Endothelial cell of umbilical vein (primary cell): ENCODE data around the gene MREG. TPM values are rescaled to one million over a fixed set of nuclear protein-coding genes. Genes with fewer than 3 reads are reported as not detected.
"Not testable (repeated sequence)": the region's sequence is repeated elsewhere in the genome, so short reads cannot be mapped to it uniquely, and the experiment has no call there.

Experiments
- BruUV-seq: library from RNA; stranded (reverse); fragments of 400-500 nt; replicated peaks from 2 replicates; lab custom pipeline; 2021; lab: Mats Ljungman, UMichigan
- CTCF ChIA-PET: fragments of 300-600, 350-600 bp; sonication (Branson Sonifier 250); formaldehyde crosslinking; loops from one replicate; lab custom pipeline; 2021; ENCODE audit warnings: antibody characterized with exemption, inconsistent platforms; lab: Charles Lee
- POLR2A ChIA-PET: fragments of 300-600, 350-600 bp; sonication (Branson Sonifier 250); formaldehyde crosslinking; loops from one replicate; lab custom pipeline; 2021; ENCODE audit warnings: antibody characterized with exemption, inconsistent platforms; lab: Charles Lee
- DNase-seq: peaks from one replicate; pipeline ENCODE4 v3.0.0-alpha.2; 2011; ENCODE audit warnings: low read depth, low spot score
- FAIRE-seq: peaks from 2 replicates; lab custom pipeline; 2011; peaks lifted over from hg19 to GRCh38; lab: Jason Lieb, UNC
- H2AFZ ChIP-seq: 2 replicates; pipeline ENCODE4 v1.6.0; 2012; ENCODE audit warnings: low read depth, low read length, control low read depth, inconsistent platforms
- H3K27ac ChIP-seq: 2 replicates; pipeline ENCODE4 v1.5.1; 2011; ENCODE audit warnings: low read depth, mild to moderate bottlenecking, control low read depth, low read length, moderate library complexity; ENCODE audit not compliant: insufficient read depth
- H3K27me3 ChIP-seq, 2 experiments: 2 replicates each; pipeline versions ENCODE4 v1.6.0 to v1.6.1; 2011; ENCODE audit warnings: low read length in 2 of 2, mixed read lengths in 1 of 2; ENCODE audit not compliant: control insufficient read depth in 2 of 2, insufficient read depth in 2 of 2
- H3K36me3 ChIP-seq, 2 experiments: 2 replicates in 1 of 2; 3 replicates in 1 of 2; pipeline ENCODE4 v1.5.1; 2011; ENCODE audit warnings: low read length in 2 of 2, mild to moderate bottlenecking in 1 of 2, moderate library complexity in 1 of 2; ENCODE audit not compliant: control insufficient read depth in 2 of 2, insufficient read depth in 2 of 2; ENCODE audit errors: extremely low read depth in 1 of 2
- H3K4me1 ChIP-seq: 3 replicates; pipeline ENCODE4 v1.5.1; 2011; ENCODE audit warnings: mild to moderate bottlenecking, low read length; ENCODE audit not compliant: control insufficient read depth, insufficient read depth; ENCODE audit errors: extremely low read depth
- H3K4me2 ChIP-seq: 2 replicates; pipeline ENCODE4 v1.6.1; 2011; ENCODE audit warnings: low read length, control low read depth, mixed read lengths; ENCODE audit not compliant: insufficient read depth
- H3K4me3 ChIP-seq, 3 experiments: fragments of 200-600 bp in 1 of 3; sonication (generic), shearing (Covaris generic) in 1 of 3; replicated peaks in 1 of 3; 2 replicates each; pipeline ENCODE4 v1.5.1; 2011 to 2016; ENCODE audit warnings: control low read depth in 3 of 3, low read length in 3 of 3, mild to moderate bottlenecking in 2 of 3, inconsistent platforms in 1 of 3, low read depth in 1 of 3, moderate library complexity in 1 of 3; ENCODE audit not compliant: insufficient read depth in 1 of 3
- H3K79me2 ChIP-seq: 2 replicates; pipeline ENCODE4 v1.6.0; 2012; ENCODE audit warnings: low read length, inconsistent platforms; ENCODE audit not compliant: control insufficient read depth, insufficient read depth
- H3K9ac ChIP-seq: replicated peaks from 2 replicates; pipeline ENCODE3; 2011; ENCODE audit warnings: low read length, control low read depth; ENCODE audit not compliant: insufficient read depth; ENCODE audit errors: extremely low read depth
- H3K9me1 ChIP-seq: replicated peaks from 3 replicates; pipeline ENCODE4 v1.6.0; 2011; ENCODE audit warnings: mild to moderate bottlenecking, low read length; ENCODE audit not compliant: control insufficient read depth, insufficient read depth; ENCODE audit errors: extremely low read depth
- H3K9me3 ChIP-seq: replicated peaks from 2 replicates; pipeline ENCODE4 v1.5.1; 2012; ENCODE audit warnings: low read length, inconsistent platforms; ENCODE audit not compliant: control insufficient read depth, insufficient read depth
- H4K20me1 ChIP-seq: replicated peaks from 2 replicates; pipeline ENCODE3; 2011; ENCODE audit warnings: mild to moderate bottlenecking, low read length; ENCODE audit not compliant: control insufficient read depth, insufficient read depth; ENCODE audit errors: extremely low read depth
- EZH2 ChIP-seq: IDR thresholded peaks from 2 replicates; pipeline ENCODE4 v1.6.1; 2012; ENCODE audit warnings: borderline replicate concordance, low read depth, mild to moderate bottlenecking, moderate library complexity, low read length, inconsistent platforms; ENCODE audit not compliant: severe bottlenecking
- FOS ChIP-seq: IDR thresholded peaks from 2 replicates; pipeline ENCODE4 v1.6.1; 2011; ENCODE audit warnings: mild to moderate bottlenecking, low read length, moderate library complexity, borderline replicate concordance; ENCODE audit not compliant: insufficient read depth
- GATA2 ChIP-seq: IDR thresholded peaks from 2 replicates; pipeline ENCODE4 v1.7.0; 2011; ENCODE audit warnings: low read depth, mild to moderate bottlenecking, moderate library complexity, mixed read lengths, low read length; ENCODE audit not compliant: insufficient read length, insufficient read depth
- JUN ChIP-seq: IDR thresholded peaks from 2 replicates; pipeline ENCODE4 v1.6.1; 2011; ENCODE audit warnings: borderline replicate concordance, low read depth; ENCODE audit not compliant: insufficient read length, insufficient read depth
- MYC ChIP-seq: IDR thresholded peaks from one replicate; pipeline ENCODE4 v1.6.1; 2011; ENCODE audit warnings: mild to moderate bottlenecking, low read depth, low read length
- POLR2A ChIP-seq: IDR thresholded peaks from 2 replicates; pipeline ENCODE4 v1.6.1; 2012; ENCODE audit warnings: low read depth, mild to moderate bottlenecking, control low read depth, low read length
- POLR2AphosphoS5 ChIP-seq: IDR thresholded peaks from 2 replicates; pipeline ENCODE4 v1.6.1; 2012; ENCODE audit warnings: low read depth, mild to moderate bottlenecking, control low read depth, low read length, moderate library complexity; ENCODE audit not compliant: insufficient read depth
- dilution Hi-C: fragments of 300-500 bp; cut with MboI; formaldehyde crosslinking; loops from one replicate; pipeline ENCODE4 v1.15.0; 2019; ENCODE audit warnings: low sequenced_read_pairs; ENCODE audit not compliant: extremely low pct_ligation_motif_present
- intact Hi-C: fragments of 100-400 bp; cut with micrococcal nuclease; formaldehyde crosslinking; loops from one replicate; pipeline ENCODE4 v1.10.0; 2022
- polyA plus RNA-seq, 4 experiments: library from polyadenylated mRNA; depleted of rRNA in 3 of 4; stranded (reverse) in 3 of 4; unstranded in 1 of 4; fragments of >200 nt; gene quantifications; 2 replicates each; pipeline versions ENCODE4 v1.2.1 to v1.2.3, GENCODE V29; 2011 to 2012; ENCODE audit warnings: missing spikeins in 1 of 4
- total RNA-seq: library from RNA; stranded (reverse); gene quantifications from 2 replicates; pipeline ENCODE4 v1.2.3, GENCODE V29; 2021
- TF ChIP-seq, protein P1 (sequence below), 2 donors: IDR thresholded peaks; 1 replicate in 1 of 2; 2 replicates in 1 of 2; pipeline ENCODE4 v1.5.1; 2011; ENCODE audit warnings: low read length in 2 of 2, mild to moderate bottlenecking in 2 of 2, moderate library complexity in 2 of 2, control low read depth in 1 of 2, inconsistent platforms in 1 of 2, low read depth in 1 of 2; ENCODE audit not compliant: insufficient read depth in 1 of 2; ENCODE audit errors: extremely low read depth in 1 of 2
- TF ChIP-seq, protein P2 (sequence below): IDR thresholded peaks from 2 replicates; pipeline ENCODE4 v1.6.1; 2011; ENCODE audit not compliant: insufficient read depth, insufficient read length

Gene MREG
- total and polyA plus RNA-seq, 2 donors (not counting 3 experiments of a cell fraction or from before 2014, with no cell fraction given), result 0.41 to 3.9 TPM

DNA sequence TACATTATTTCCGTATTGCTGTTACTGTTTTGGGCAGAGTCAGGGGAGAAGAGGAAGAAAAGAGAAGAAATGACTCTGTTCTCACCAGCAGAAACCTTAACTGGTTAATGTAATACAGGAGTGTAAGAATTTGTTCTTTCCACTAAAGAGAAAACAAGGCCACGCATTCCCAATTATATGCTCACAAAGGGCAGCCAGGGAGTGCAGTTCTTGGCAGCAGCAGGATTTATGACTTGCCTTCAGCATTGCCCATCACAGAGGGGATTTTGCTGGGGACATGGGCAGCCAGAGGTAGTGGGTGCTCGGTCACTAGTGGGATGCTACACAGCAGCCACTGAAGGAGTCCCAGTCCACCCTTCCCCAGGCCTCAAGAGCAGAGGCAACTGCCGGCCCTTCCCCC, 18.4 kb downstream of the MREG start:
- Histone ChIP-seq H3K9ac (no peak overlapping the region), H4K20me1 (no peaks in the 10 kb centered on the region), H3K27me3 (no peaks in the 10 kb centered on the region), H3K4me1 (no peaks in the 10 kb centered on the region), H2AFZ (no peak overlapping the region), H3K9me1 (no peaks in the 10 kb centered on the region), H3K9me3 (no peaks in the 10 kb centered on the region), H3K4me2 (no peak overlapping the region), H3K79me2 (no peaks in the 10 kb centered on the region), H3K27ac (no peak overlapping the region), H3K4me3 (no peak overlapping the region), H3K36me3 (no peaks in the 10 kb centered on the region)
- ChIA-PET CTCF (interaction anchor here (1.0 kb wide), 1 partner anchor 29 kb away, joined by 3 read pairs; no protein-coding TSS in a partner anchor), POLR2A (no interaction called here)
- no peak for FAIRE-seq
- TF ChIP-seq POLR2A (no peak), FOS (no peak), GATA2 (no peak), MYC (no peak), POLR2AphosphoS5 (no peak), EZH2 (no peak), JUN (no peak)
- TF ChIP-seq, protein P1, sequence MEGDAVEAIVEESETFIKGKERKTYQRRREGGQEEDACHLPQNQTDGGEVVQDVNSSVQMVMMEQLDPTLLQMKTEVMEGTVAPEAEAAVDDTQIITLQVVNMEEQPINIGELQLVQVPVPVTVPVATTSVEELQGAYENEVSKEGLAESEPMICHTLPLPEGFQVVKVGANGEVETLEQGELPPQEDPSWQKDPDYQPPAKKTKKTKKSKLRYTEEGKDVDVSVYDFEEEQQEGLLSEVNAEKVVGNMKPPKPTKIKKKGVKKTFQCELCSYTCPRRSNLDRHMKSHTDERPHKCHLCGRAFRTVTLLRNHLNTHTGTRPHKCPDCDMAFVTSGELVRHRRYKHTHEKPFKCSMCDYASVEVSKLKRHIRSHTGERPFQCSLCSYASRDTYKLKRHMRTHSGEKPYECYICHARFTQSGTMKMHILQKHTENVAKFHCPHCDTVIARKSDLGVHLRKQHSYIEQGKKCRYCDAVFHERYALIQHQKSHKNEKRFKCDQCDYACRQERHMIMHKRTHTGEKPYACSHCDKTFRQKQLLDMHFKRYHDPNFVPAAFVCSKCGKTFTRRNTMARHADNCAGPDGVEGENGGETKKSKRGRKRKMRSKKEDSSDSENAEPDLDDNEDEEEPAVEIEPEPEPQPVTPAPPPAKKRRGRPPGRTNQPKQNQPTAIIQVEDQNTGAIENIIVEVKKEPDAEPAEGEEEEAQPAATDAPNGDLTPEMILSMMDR (IDR thresholded peaks at IDR 0.05; ENCODE audit: extremely low read depth in 1 of 2, insufficient read depth in 1 of 2, low read depth in 1 of 2, low read length in 2 of 2), result no peak
- TF ChIP-seq, protein P2, sequence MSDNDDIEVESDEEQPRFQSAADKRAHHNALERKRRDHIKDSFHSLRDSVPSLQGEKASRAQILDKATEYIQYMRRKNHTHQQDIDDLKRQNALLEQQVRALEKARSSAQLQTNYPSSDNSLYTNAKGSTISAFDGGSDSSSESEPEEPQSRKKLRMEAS, result no peak
- intact Hi-C loops (no loop called here), dilution Hi-C loops (no loop called here)
- DNase-seq, result no peak
- BruUV-seq, result no TSS peak

DNA sequence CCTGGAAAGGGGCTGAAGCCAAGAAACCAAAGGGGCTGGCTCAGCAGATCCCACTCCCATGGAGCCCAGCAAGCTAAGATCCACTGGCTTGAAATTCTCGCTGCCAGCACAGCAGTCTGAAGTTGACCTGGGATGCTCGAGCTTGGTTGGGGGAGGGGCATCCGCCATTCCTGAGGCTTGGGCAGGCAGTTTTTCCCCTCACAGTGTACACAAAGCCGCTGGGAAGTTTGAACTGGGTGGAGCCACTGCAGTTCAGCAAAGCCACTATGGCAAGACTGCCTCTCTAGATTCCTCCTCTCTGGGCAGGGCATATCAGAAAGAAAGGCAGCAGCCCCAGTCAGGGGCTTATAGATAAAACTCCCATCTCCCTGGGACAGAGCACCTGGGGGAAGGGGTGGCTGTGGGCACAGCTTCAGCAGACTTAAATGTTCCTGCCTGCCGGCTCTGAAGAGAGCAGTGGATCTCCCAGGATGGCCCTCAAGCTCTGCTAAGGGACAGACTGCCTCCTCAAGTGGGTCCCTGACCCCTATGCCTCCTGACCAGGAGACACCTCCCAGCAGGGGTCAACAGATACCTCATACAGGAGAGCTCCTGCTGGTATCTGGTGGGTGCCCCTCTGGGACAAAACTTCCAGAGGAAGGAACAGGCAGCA, 24.7 kb downstream of the MREG start:
- H3K79me2 ChIP-seq, H3K27ac ChIP-seq, H3K4me1 ChIP-seq, POLR2A ChIA-PET, H2AFZ ChIP-seq, CTCF ChIA-PET, H4K20me1 ChIP-seq, FAIRE-seq, H3K9ac ChIP-seq, H3K4me3 ChIP-seq, H3K4me2 ChIP-seq, DNase-seq, H3K9me1 ChIP-seq, intact Hi-C loops, BruUV-seq, dilution Hi-C loops, H3K36me3 ChIP-seq, H3K27me3 ChIP-seq, H3K9me3 ChIP-seq: not testable (repeated sequence)
